ENCODE results near the gene WBP2.

DNA sequence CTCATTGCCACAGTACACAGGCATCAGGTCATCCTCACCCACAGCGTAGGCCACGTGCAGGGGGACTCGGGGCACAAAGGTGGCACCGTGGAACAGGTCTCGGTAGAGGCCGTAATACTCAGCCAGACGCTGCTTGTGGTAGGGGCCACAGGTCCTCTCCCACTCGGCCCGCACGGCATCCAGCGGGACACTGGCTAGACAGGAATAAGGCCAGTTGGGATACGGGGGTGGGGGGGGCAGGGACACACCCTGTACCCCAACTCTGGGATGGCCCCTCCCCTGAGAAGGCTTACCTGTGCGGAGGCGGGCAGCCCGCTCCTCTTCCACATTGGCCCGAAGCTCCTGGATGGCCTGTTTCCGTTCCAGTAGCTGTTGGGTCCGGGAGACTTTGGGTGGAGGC, 46.6 kb upstream of the WBP2 start:
- no peak for TF ChIP-seq POLR2A (IDR thresholded peaks at IDR 0.05)
- TF ChIP-seq, protein P1, sequence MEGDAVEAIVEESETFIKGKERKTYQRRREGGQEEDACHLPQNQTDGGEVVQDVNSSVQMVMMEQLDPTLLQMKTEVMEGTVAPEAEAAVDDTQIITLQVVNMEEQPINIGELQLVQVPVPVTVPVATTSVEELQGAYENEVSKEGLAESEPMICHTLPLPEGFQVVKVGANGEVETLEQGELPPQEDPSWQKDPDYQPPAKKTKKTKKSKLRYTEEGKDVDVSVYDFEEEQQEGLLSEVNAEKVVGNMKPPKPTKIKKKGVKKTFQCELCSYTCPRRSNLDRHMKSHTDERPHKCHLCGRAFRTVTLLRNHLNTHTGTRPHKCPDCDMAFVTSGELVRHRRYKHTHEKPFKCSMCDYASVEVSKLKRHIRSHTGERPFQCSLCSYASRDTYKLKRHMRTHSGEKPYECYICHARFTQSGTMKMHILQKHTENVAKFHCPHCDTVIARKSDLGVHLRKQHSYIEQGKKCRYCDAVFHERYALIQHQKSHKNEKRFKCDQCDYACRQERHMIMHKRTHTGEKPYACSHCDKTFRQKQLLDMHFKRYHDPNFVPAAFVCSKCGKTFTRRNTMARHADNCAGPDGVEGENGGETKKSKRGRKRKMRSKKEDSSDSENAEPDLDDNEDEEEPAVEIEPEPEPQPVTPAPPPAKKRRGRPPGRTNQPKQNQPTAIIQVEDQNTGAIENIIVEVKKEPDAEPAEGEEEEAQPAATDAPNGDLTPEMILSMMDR (IDR thresholded peaks at IDR 0.05) = no peak

All from transverse colon (tissue), 3 donors.